22Rv1 (cell line): ENCODE results near the gene EPHA5.

Experiments used
- CTCF ChIP-seq: fragments of 450-650 bp; IDR thresholded peaks from 2 replicates; pipeline ENCODE4 v1.5.1; 2017; ENCODE audit warnings: mild to moderate bottlenecking
- ZFX ChIP-seq: fragments of 450-650 bp; IDR thresholded peaks from 2 replicates; pipeline ENCODE4 v1.6.1; 2017; ENCODE audit warnings: antibody characterized with exemption, borderline replicate concordance

DNA sequence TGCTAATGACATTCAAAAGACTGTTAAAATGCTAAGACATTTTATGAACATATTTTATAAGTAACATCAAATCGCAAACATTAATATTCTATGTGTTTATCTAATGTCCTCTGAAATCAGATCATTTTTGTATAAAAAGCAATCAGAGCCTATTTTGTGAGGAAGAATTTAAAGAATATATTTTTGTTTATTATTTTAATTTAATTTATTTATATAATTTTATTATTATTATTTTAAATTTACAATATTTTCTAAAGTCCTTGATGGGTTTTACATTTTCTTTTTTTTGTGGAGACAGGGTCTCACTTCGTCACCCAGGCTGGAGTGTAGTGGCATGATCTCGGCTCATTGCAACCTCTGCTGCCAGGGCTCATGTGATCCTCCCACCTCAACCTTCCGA lies 262.8 kb downstream of the EPHA5 start:
- TF ChIP-seq CTCF, result no peak
- no peak for TF ChIP-seq ZFX
